A673 (cell line): ENCODE measurements around the gene CROCC2.

Experiments
- CTCF ChIP-seq: fragments of 300-800, 200-600 bp; sonication (generic); conservative IDR thresholded peaks from 2 replicates; pipeline ENCODE4 v1.5.1; 2017; ENCODE audit warnings: low read depth, mild to moderate bottlenecking, antibody characterized with exemption, low read length, moderate library complexity, mixed read lengths
- EZH2 ChIP-seq: fragments of 200-600 bp; sonication (generic); IDR thresholded peaks from 2 replicates; pipeline ENCODE4 v1.6.1; 2017; ENCODE audit warnings: borderline replicate concordance, low read depth, mild to moderate bottlenecking, mixed read lengths, antibody characterized with exemption, low read length; ENCODE audit not compliant: poor library complexity, severe bottlenecking

GRCh38 chr2:240962300-240963064 is 56.3 kb downstream of the CROCC2 start:
- no peak for TF ChIP-seq CTCF
- no peak for TF ChIP-seq EZH2
